SK-N-SH (cell line): ENCODE data around the gene MAPK8IP1. TPM values are rescaled to one million over a fixed set of nuclear protein-coding genes. Genes with fewer than 3 reads are reported as not detected.

Source experiments
- CTCF ChIA-PET: fragments of 300-600, 350-600 bp; formaldehyde crosslinking; extraction: SDS; loops from one replicate; lab custom pipeline; 2021; lab: Yijun Ruan, JAX
- POLR2A ChIA-PET: fragments of 350-600 bp; sonication (Branson Sonifier 250); formaldehyde crosslinking; extraction: SDS; loops from one replicate; lab custom pipeline; 2020; ENCODE audit warnings: antibody characterized with exemption, inconsistent platforms; lab: Yijun Ruan, JAX
- DNase-seq: peaks from one replicate; pipeline ENCODE4 v3.0.0; 2012
- H2AFZ ChIP-seq: fragments of 200-600 bp; sonication (generic); 2 replicates; pipeline ENCODE4 v1.8.1; 2016; ENCODE audit warnings: antibody characterized with exemption, mild to moderate bottlenecking, low read depth
- H3F3A ChIP-seq: fragments of 200-600 bp; sonication (generic); replicated peaks from 2 replicates; pipeline ENCODE3; 2016; ENCODE audit warnings: antibody characterized with exemption, mild to moderate bottlenecking; ENCODE audit not compliant: insufficient read depth
- H3K27ac ChIP-seq, 2 experiments: fragments of 200-500 bp in 1 of 2; fragments of 200-600 bp in 1 of 2; sonication (Bioruptor generic) in 1 of 2; sonication (generic), shearing (Covaris generic) in 1 of 2; 2 replicates each; pipeline versions ENCODE4 v1.5.1 to v1.6.1; 2014 to 2016; ENCODE audit warnings: low read depth in 2 of 2, inconsistent platforms in 1 of 2, low read length in 1 of 2, mild to moderate bottlenecking in 1 of 2, mixed read lengths in 1 of 2
- H3K27me3 ChIP-seq: fragments of 200-600 bp; sonication (generic), shearing (Covaris generic); 2 replicates; pipeline ENCODE4 v1.6.1; 2016; ENCODE audit warnings: mixed run types; ENCODE audit not compliant: insufficient read depth
- H3K36me3 ChIP-seq, 2 experiments: fragments of 200-500 bp in 1 of 2; fragments of 200-600 bp in 1 of 2; sonication (Bioruptor generic) in 1 of 2; sonication (generic) in 1 of 2; replicated peaks in 1 of 2; 2 replicates each; pipeline versions ENCODE3 to v1.5.1; 2014 to 2016; ENCODE audit warnings: low read length in 1 of 2, mild to moderate bottlenecking in 1 of 2; ENCODE audit not compliant: insufficient read depth in 2 of 2, control insufficient read depth in 1 of 2
- H3K4me1 ChIP-seq, 2 experiments: fragments of 200-500 bp in 1 of 2; fragments of 200-600 bp in 1 of 2; sonication (Bioruptor generic) in 1 of 2; sonication (generic), shearing (Covaris generic) in 1 of 2; 2 replicates each; pipeline versions ENCODE4 v1.5.1 to v1.6.1; 2014 to 2016; ENCODE audit warnings: low read depth in 1 of 2, low read length in 1 of 2, mixed run types in 1 of 2; ENCODE audit not compliant: insufficient read depth in 2 of 2, control insufficient read depth in 1 of 2
- H3K4me2 ChIP-seq: fragments of 200-600 bp; sonication (generic), shearing (Covaris generic); 2 replicates; pipeline ENCODE4 v1.6.1; 2017; ENCODE audit warnings: mixed run types
- H3K4me3 ChIP-seq, 2 experiments: fragments of 200-500 bp in 1 of 2; fragments of 200-600 bp in 1 of 2; sonication (Bioruptor generic) in 1 of 2; sonication (generic), shearing (Covaris generic) in 1 of 2; 2 replicates each; pipeline versions ENCODE4 v1.5.1 to v1.8.1; 2014 to 2016; ENCODE audit warnings: low read depth in 2 of 2, inconsistent platforms in 1 of 2, low read length in 1 of 2, mild to moderate bottlenecking in 1 of 2, mixed read lengths in 1 of 2, moderate library complexity in 1 of 2
- H3K79me2 ChIP-seq: fragments of 200-600 bp; sonication (generic); 2 replicates; pipeline ENCODE4 v1.8.1; 2017; ENCODE audit warnings: mild to moderate bottlenecking; ENCODE audit not compliant: insufficient read depth
- H3K9ac ChIP-seq: fragments of 200-600 bp; sonication (generic); 2 replicates; pipeline ENCODE4 v1.6.1; 2017; ENCODE audit warnings: mixed run types
- H3K9me2 ChIP-seq: fragments of 200-600 bp; sonication (generic); 2 replicates; pipeline ENCODE4 v1.6.1; 2017; ENCODE audit warnings: mixed run types
- H3K9me3 ChIP-seq: fragments of 200-600 bp; sonication (generic); 2 replicates; pipeline ENCODE4 v1.6.1; 2017; ENCODE audit warnings: mixed run types, mild to moderate bottlenecking, moderate library complexity
- H4K20me1 ChIP-seq: fragments of 200-600 bp; sonication (generic); 2 replicates; pipeline ENCODE4 v1.6.1; 2017; ENCODE audit warnings: mild to moderate bottlenecking, mixed run types; ENCODE audit not compliant: insufficient read depth
- ELF1 ChIP-seq: IDR thresholded peaks from 2 replicates; pipeline ENCODE4 v1.4.0; 2012
- EP300 ChIP-seq, 2 experiments: IDR thresholded peaks; 2 replicates each; pipeline versions ENCODE4 v1.4.0 to v1.6.1; 2012; ENCODE audit warnings: borderline replicate concordance in 1 of 2, low read depth in 1 of 2, low read length in 1 of 2
- FOXJ3 ChIP-seq: sonication (generic); formaldehyde crosslinking; IDR thresholded peaks from 2 replicates; pipeline ENCODE4 v1.5.1; 2020; ENCODE audit warnings: mild to moderate bottlenecking, missing genetic modification reagents
- MAX ChIP-seq: IDR thresholded peaks from 2 replicates; pipeline ENCODE4 v1.4.0; 2012; ENCODE audit warnings: low read depth
- MEF2A ChIP-seq: IDR thresholded peaks from 2 replicates; pipeline ENCODE4 v1.4.0; 2012; ENCODE audit warnings: low read depth, borderline replicate concordance
- NRF1 ChIP-seq: IDR thresholded peaks from 2 replicates; pipeline ENCODE4 v1.6.1; 2012; ENCODE audit warnings: low read depth, mild to moderate bottlenecking, low read length
- PBX3 ChIP-seq: IDR thresholded peaks from 2 replicates; pipeline ENCODE4; 2012
- POLR2AphosphoS5 ChIP-seq: IDR thresholded peaks from 2 replicates; pipeline ENCODE4 v1.6.1; 2012; ENCODE audit warnings: low read depth, low read length
- RCOR1 ChIP-seq: fragments of 150-350 bp; IDR thresholded peaks from 2 replicates; pipeline ENCODE4 v1.6.1; 2017; ENCODE audit warnings: antibody characterized with exemption, low read length
- SMC3 ChIP-seq: IDR thresholded peaks from 2 replicates; pipeline ENCODE4 v1.6.1; 2012; ENCODE audit warnings: low read depth, low read length, improper control_type of control experiment
- TEAD4 ChIP-seq: IDR thresholded peaks from 2 replicates; pipeline ENCODE4 v1.4.0; 2012; ENCODE audit warnings: mild to moderate bottlenecking, borderline replicate concordance; ENCODE audit not compliant: insufficient read depth
- WGBS: methylation state at CpG from one replicate; pipeline ENCODE4 v1.1.6; 2017; ENCODE audit warnings: low lambda C conversion rate; 5-methylcytosine and 5-hydroxymethylcytosine counted together
- polyA plus RNA-seq, 3 experiments: library from polyadenylated mRNA; depleted of rRNA; stranded (reverse); fragments of >200 nt; gene quantifications; 2 replicates each; pipeline ENCODE4 v1.2.3, GENCODE V29; 2012
- TF ChIP-seq, protein P1 (sequence below): IDR thresholded peaks from 2 replicates; pipeline ENCODE4 v1.4.0; 2012; ENCODE audit warnings: low read depth, borderline replicate concordance
- TF ChIP-seq, protein P2 (sequence below): fragments of 150-350 bp; IDR thresholded peaks from 2 replicates; pipeline ENCODE4 v1.6.1; 2017; ENCODE audit warnings: antibody characterized with exemption, low read length, low read depth, borderline replicate concordance
- TF ChIP-seq, protein P3 (sequence below): IDR thresholded peaks from 2 replicates; pipeline ENCODE4 v1.6.1; 2012; ENCODE audit warnings: mild to moderate bottlenecking, low read depth, low read length, moderate library complexity

MAPK8IP1 gene
- polyA plus RNA-seq, 1 of the 3 experiments (the other 2 are of a cell fraction) = 12.5 TPM

GRCh38 chr11:45927684-45928413, 42.4 kb downstream of the MAPK8IP1 start:
- Histone ChIP-seq H3K4me2 (no peak overlapping the region), H3K9ac (no peak overlapping the region), H3K9me2 (no peaks in the 10 kb centered on the region), H3K79me2 (no peaks in the 10 kb centered on the region), H3K36me3 (peaks cover 3 to 5% of the 10 kb centered on the region in 2 experiments), H3F3A (no peaks in the 10 kb centered on the region), H2AFZ (no peak overlapping the region), H3K27ac (no peak overlapping the region), H3K4me1 (peaks cover 0 to 5% of the 10 kb centered on the region in 2 experiments; a peak in 1 of 4 replicates), H3K9me3 (no peaks in the 10 kb centered on the region), H3K4me3 (no peak overlapping the region), H3K27me3 (no peaks in the 10 kb centered on the region), H4K20me1 (no peaks in the 10 kb centered on the region)
- ChIA-PET CTCF (interaction anchor here (5.0 kb wide), 1 partner anchor 55 kb away, joined by 25 read pairs; no protein-coding TSS in a partner anchor), POLR2A (no interaction called here)
- 81% methylated on average over 14 of the region's 27 CpGs for WGBS
- no peak for DNase-seq
- TF ChIP-seq, protein P1, sequence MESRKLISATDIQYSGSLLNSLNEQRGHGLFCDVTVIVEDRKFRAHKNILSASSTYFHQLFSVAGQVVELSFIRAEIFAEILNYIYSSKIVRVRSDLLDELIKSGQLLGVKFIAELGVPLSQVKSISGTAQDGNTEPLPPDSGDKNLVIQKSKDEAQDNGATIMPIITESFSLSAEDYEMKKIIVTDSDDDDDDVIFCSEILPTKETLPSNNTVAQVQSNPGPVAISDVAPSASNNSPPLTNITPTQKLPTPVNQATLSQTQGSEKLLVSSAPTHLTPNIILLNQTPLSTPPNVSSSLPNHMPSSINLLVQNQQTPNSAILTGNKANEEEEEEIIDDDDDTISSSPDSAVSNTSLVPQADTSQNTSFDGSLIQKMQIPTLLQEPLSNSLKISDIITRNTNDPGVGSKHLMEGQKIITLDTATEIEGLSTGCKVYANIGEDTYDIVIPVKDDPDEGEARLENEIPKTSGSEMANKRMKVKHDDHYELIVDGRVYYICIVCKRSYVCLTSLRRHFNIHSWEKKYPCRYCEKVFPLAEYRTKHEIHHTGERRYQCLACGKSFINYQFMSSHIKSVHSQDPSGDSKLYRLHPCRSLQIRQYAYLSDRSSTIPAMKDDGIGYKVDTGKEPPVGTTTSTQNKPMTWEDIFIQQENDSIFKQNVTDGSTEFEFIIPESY = no peak
- TF ChIP-seq MEF2A = no peak
- no peak for TF ChIP-seq POLR2AphosphoS5
- TF ChIP-seq, protein P2, sequence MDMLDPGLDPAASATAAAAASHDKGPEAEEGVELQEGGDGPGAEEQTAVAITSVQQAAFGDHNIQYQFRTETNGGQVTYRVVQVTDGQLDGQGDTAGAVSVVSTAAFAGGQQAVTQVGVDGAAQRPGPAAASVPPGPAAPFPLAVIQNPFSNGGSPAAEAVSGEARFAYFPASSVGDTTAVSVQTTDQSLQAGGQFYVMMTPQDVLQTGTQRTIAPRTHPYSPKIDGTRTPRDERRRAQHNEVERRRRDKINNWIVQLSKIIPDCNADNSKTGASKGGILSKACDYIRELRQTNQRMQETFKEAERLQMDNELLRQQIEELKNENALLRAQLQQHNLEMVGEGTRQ = no peak
- no peak for TF ChIP-seq MAX
- no peak for TF ChIP-seq EP300 (IDR thresholded peaks at IDR 0.05; ENCODE audit: borderline replicate concordance in 1 of 2, low read depth in 1 of 2, low read length in 1 of 2)
- no peak for TF ChIP-seq SMC3
- no peak for TF ChIP-seq FOXJ3 (CRISPR knock-in tag)
- no peak for TF ChIP-seq ELF1
- TF ChIP-seq RCOR1 = no peak
- no peak for TF ChIP-seq PBX3
- TF ChIP-seq NRF1 = no peak
- no peak for TF ChIP-seq TEAD4
- TF ChIP-seq, protein P3, sequence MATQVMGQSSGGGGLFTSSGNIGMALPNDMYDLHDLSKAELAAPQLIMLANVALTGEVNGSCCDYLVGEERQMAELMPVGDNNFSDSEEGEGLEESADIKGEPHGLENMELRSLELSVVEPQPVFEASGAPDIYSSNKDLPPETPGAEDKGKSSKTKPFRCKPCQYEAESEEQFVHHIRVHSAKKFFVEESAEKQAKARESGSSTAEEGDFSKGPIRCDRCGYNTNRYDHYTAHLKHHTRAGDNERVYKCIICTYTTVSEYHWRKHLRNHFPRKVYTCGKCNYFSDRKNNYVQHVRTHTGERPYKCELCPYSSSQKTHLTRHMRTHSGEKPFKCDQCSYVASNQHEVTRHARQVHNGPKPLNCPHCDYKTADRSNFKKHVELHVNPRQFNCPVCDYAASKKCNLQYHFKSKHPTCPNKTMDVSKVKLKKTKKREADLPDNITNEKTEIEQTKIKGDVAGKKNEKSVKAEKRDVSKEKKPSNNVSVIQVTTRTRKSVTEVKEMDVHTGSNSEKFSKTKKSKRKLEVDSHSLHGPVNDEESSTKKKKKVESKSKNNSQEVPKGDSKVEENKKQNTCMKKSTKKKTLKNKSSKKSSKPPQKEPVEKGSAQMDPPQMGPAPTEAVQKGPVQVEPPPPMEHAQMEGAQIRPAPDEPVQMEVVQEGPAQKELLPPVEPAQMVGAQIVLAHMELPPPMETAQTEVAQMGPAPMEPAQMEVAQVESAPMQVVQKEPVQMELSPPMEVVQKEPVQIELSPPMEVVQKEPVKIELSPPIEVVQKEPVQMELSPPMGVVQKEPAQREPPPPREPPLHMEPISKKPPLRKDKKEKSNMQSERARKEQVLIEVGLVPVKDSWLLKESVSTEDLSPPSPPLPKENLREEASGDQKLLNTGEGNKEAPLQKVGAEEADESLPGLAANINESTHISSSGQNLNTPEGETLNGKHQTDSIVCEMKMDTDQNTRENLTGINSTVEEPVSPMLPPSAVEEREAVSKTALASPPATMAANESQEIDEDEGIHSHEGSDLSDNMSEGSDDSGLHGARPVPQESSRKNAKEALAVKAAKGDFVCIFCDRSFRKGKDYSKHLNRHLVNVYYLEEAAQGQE = no peak
